ENCODE results near the gene LCN6. TPM values are rescaled to one million over a fixed set of nuclear protein-coding genes. Genes with fewer than 3 reads are reported as not detected.
"Not testable (repeated sequence)": the region's sequence is repeated elsewhere in the genome, so short reads cannot be mapped to it uniquely, and the experiment has no call there.

LCN6 gene
- total RNA-seq, 2 experiments from 2014 or later: not detected

DNA sequence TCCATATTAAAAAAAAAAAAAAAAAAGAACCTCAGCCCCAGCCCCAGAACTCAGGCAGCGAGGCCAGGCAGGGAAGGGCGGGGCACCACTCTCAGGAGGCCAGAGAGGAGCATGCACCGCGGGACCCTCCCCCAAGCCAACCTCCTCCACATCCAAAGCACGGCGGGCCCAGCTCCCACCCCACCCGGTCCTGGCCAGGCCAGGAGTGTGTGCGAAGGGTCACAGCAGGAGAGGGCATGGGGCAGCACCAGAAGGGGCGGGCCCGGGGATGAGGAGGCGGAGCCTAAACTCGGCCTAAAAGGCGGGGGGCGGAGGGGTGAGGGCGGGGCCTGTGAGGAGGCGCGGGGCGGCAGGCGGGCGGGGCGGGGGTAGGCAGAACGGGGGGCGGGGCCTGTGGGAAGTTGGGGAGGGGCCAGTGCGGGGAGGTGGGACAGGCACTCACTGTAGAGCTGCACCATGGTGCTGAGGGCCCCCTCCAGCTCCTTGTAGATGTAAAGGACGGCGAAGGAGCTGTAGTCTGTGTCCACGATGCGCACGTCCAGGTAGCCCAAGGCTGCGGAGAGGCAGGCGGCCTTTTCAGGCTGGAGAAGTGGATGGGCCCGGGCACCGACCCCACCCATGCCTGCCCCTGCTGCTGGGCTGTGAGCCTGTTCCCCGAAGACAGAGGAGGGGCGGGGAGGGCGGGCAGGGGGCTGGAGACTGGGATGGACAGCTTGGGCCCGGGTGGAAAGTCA lies 14.8 kb upstream of the LCN6 start:
- Mint-ChIP-seq H3K36me3 (ENCODE audit: low read depth) (no peaks in the 10 kb centered on the region), H3K27ac (no peak overlapping the region), H3K9me3 (no peaks in the 10 kb centered on the region), H3K4me3 (no peak overlapping the region), H3K27me3 (ENCODE audit: low read depth) (peaks cover 19% of the 10 kb centered on the region), H3K4me1 (ENCODE audit: low read depth) (peaks cover 12% of the 10 kb centered on the region)
- DNase-seq: peak; percentile 32
- CTCF ChIA-PET: interaction anchor here (0.8 kb wide), 1 partner anchor 27 kb away, joined by 3 read pairs; the partner anchor contains the start of gene TMEM141
- intact Hi-C loops (cut with micrococcal nuclease): no loop called here

GRCh38 chr9:136762221-136762691 lies 13.9 kb upstream of the LCN6 start:
- H3K36me3 Mint-ChIP-seq (ENCODE audit: low read depth): no peaks in the 10 kb centered on the region
- no peak for DNase-seq
- no peak overlapping the region for H3K27ac Mint-ChIP-seq
- peaks cover 9% of the 10 kb centered on the region for H3K4me1 Mint-ChIP-seq (ENCODE audit: low read depth)
- intact Hi-C loops (cut with micrococcal nuclease): no loop called here
- CTCF ChIA-PET: interaction anchor here (1.2 kb wide), 1 partner anchor 21 kb away, joined by 3 read pairs; no protein-coding TSS in a partner anchor
- peaks cover 14% of the 10 kb centered on the region for H3K27me3 Mint-ChIP-seq (ENCODE audit: low read depth)
- H3K9me3 Mint-ChIP-seq: no peaks in the 10 kb centered on the region
- no peak overlapping the region for H3K4me3 Mint-ChIP-seq

- intact Hi-C loops (cut with micrococcal nuclease): no loop called here
- Mint-ChIP-seq H3K27ac (no peak overlapping the region), H3K4me1 (ENCODE audit: low read depth) (peaks cover 2% of the 10 kb centered on the region), H3K9me3 (no peaks in the 10 kb centered on the region), H3K27me3 (ENCODE audit: low read depth) (peaks cover 10% of the 10 kb centered on the region), H3K4me3 (no peak overlapping the region), H3K36me3 (ENCODE audit: low read depth) (no peaks in the 10 kb centered on the region)
- CTCF ChIA-PET: interaction anchor here (1.1 to 1.2 kb wide), 2 partner anchors 22 to 32 kb away, joined by 3 read pairs; no protein-coding TSS in a partner anchor
- no peak for DNase-seq
These were observed 13.2 kb upstream of the LCN6 start for GRCh38 chr9:136761545-136761981.

- peak; percentile 48 for DNase-seq
- H3K9me3 Mint-ChIP-seq; H3K27ac Mint-ChIP-seq; intact Hi-C loops (cut with micrococcal nuclease); H3K36me3 Mint-ChIP-seq (ENCODE audit: low read depth); H3K4me3 Mint-ChIP-seq; H3K4me1 Mint-ChIP-seq (ENCODE audit: low read depth): not testable (repeated sequence)
- peaks cover 14% of the 10 kb centered on the region for H3K27me3 Mint-ChIP-seq (ENCODE audit: low read depth)
- CTCF ChIA-PET: interaction anchor here (1.1 to 1.2 kb wide), 2 partner anchors 23 to 32 kb away, joined by 3 read pairs; no protein-coding TSS in a partner anchor
These were observed 12.7 kb upstream of the LCN6 start for GRCh38 chr9:136760834-136761544.

GRCh38 chr9:136760424-136760823 lies 12.1 kb upstream of the LCN6 start:
- Mint-ChIP-seq H3K4me1 (ENCODE audit: low read depth) (no peaks in the 10 kb centered on the region), H3K27ac (no peak overlapping the region), H3K27me3 (ENCODE audit: low read depth) (peaks cover 16% of the 10 kb centered on the region), H3K4me3 (no peak overlapping the region), H3K36me3 (ENCODE audit: low read depth) (no peaks in the 10 kb centered on the region), H3K9me3 (peaks cover 10% of the 10 kb centered on the region)
- DNase-seq: no peak
- CTCF ChIA-PET: no interaction called here
- intact Hi-C loops (cut with micrococcal nuclease): no loop called here

DNA sequence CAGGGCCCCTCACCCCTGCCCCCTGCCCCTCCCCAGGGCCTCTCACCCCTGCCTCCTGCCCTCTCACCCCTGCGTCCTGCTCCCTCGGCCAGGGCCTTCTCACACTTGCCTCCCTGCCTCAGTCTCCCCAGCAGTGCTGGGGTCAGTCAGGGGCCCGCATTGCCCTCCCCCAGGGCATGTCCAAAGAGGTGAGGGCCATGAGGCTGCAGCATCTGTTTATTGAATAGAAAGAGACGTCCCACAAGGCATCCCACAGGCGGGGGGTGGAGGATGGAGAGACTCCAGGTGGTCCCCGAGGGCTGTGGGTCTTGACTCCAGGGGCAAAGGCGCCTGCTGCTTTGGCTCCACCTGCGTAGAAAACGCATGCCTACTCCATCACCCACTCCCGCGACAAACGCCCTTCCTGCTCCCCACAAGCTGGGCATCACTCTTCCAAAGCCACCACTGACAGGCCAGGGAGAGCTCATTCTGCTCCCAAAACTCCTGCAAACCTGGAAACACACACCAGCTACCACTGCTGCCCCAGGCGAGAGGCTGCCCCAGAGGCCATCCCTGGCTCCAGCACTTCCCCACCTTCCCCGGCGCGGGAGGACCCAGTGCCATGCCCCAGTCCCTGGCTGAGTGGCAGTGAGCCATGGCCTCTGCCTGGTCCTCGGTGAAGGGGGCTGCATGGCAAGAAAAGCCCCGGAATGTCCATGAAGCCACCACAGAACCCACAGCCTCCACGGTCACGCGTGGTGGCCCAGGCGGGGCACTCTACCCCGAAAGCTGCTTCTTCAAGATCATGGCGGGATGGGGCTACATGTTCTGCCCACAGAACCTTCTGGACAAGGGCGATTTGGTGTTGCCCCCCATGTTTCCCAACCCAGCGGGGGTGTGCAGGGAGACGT lies 11.4 kb upstream of the LCN6 start:
- DNase-seq: no peak
- Mint-ChIP-seq H3K36me3 (ENCODE audit: low read depth) (no peaks in the 10 kb centered on the region), H3K9me3 (peaks cover 10% of the 10 kb centered on the region), H3K27me3 (ENCODE audit: low read depth) (peaks cover 15% of the 10 kb centered on the region), H3K27ac (no peak overlapping the region), H3K4me1 (ENCODE audit: low read depth) (no peaks in the 10 kb centered on the region), H3K4me3 (no peak overlapping the region)
- CTCF ChIA-PET: interaction anchor here (0.6 to 1.1 kb wide), 2 partner anchors 9 to 467 kb away, joined by 3 read pairs; no protein-coding TSS in a partner anchor
- intact Hi-C loops (cut with micrococcal nuclease): no loop called here

DNA sequence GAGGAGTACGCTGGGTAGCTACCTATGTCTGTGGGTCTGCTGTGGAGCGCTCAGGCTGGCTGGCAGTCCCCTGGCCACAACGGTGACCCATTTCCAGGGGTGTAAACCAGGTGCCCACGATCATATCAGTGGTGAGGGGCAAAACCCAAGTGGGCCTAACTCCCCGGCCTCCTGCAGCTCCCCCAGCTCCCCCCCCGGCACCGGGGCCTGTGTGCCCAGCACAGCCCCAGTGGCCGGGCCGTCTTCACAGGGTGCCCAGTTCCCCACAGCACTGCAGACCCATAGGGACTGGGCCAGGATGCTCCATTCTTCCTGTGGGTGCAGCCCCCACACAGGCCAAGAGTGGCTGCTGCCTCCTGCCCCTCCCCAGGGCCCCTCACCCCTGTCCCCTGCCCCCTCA lies 10.7 kb upstream of the LCN6 start:
- H3K27ac Mint-ChIP-seq: no peak overlapping the region
- no peak for DNase-seq
- no peak overlapping the region for H3K4me3 Mint-ChIP-seq
- peaks cover 10% of the 10 kb centered on the region for H3K9me3 Mint-ChIP-seq
- H3K4me1 Mint-ChIP-seq (ENCODE audit: low read depth): no peaks in the 10 kb centered on the region
- peaks cover 15% of the 10 kb centered on the region for H3K27me3 Mint-ChIP-seq (ENCODE audit: low read depth)
- intact Hi-C loops (cut with micrococcal nuclease): no loop called here
- H3K36me3 Mint-ChIP-seq (ENCODE audit: low read depth): no peaks in the 10 kb centered on the region
- CTCF ChIA-PET: interaction anchor here (0.7 to 2.3 kb wide), 6 partner anchors 8 to 58 kb away, joined by 3 to 14 read pairs (median 5); partner anchors contain the start of gene LCN10

GRCh38 chr9:136757751-136758140 lies 9.4 kb upstream of the LCN6 start:
- H3K9me3 Mint-ChIP-seq: peaks cover 13% of the 10 kb centered on the region

GRCh38 chr9:136757328-136757727 lies 9.0 kb upstream of the LCN6 start:
- Mint-ChIP-seq H3K4me1 (ENCODE audit: low read depth) (no peaks in the 10 kb centered on the region), H3K9me3 (peaks cover 17% of the 10 kb centered on the region), H3K27me3 (ENCODE audit: low read depth) (peaks cover 17% of the 10 kb centered on the region), H3K4me3 (no peak overlapping the region), H3K27ac (no peak overlapping the region), H3K36me3 (ENCODE audit: low read depth) (peaks cover 4% of the 10 kb centered on the region)
- DNase-seq: no peak
- intact Hi-C loops (cut with micrococcal nuclease): no loop called here
- CTCF ChIA-PET: interaction anchor here (0.6 to 2.3 kb wide), 6 partner anchors 9 to 161 kb away, joined by 3 to 14 read pairs (median 4); partner anchors contain the start of gene LCN10

More at GRCh38 chr9:136757751-136758140, 9.4 kb upstream of the LCN6 start:
- H3K27ac Mint-ChIP-seq: no peak overlapping the region
- no peak for DNase-seq
- no peak overlapping the region for H3K4me3 Mint-ChIP-seq
- no peaks in the 10 kb centered on the region for H3K36me3 Mint-ChIP-seq (ENCODE audit: low read depth)
- no peaks in the 10 kb centered on the region for H3K4me1 Mint-ChIP-seq (ENCODE audit: low read depth)
- CTCF ChIA-PET: interaction anchor here (0.6 to 2.3 kb wide), 7 partner anchors 9 to 161 kb away, joined by 3 to 14 read pairs (median 4); partner anchors contain the start of gene LCN10
- intact Hi-C loops (cut with micrococcal nuclease): no loop called here
- peaks cover 15% of the 10 kb centered on the region for H3K27me3 Mint-ChIP-seq (ENCODE audit: low read depth)

DNA sequence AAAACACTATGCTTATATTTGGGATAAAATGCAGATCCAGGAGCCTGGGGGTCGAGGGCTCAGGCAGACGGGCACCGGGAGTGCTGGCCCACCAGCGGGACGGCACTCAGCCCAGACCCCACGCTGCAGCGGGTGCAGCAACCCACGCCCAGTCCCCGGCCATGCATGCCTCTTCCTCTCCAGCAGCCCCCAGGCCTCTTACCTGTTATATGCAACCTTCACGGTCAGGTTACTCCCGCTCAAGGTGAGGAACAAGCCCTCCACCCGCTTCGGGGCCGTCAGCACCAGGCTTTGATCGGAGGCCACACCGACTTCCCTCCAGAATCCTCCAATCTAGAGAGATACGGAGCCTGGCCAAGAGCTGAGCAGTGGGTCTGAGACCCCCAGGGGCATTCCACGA lies 8.5 kb upstream of the LCN6 start:
- Mint-ChIP-seq H3K4me3 (no peak overlapping the region), H3K27me3 (ENCODE audit: low read depth) (peaks cover 22% of the 10 kb centered on the region), H3K36me3 (ENCODE audit: low read depth) (peaks cover 5% of the 10 kb centered on the region)

DNA sequence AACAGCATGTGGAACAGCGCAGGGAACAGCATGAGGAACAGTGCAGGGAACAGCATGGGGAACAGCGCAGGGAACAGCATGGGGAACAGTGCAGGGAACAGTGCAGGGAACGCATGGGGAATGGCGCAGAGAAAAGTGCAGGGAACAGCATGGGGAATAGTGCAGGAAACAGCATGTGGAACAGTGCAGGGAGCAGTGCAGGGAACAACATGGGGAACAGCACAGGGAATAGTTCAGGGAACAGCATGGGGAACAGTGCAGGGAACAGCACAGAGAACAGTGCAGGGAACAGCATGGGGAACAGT lies 7.8 kb upstream of the LCN6 start:
- Mint-ChIP-seq H3K9me3 (peaks cover 28% of the 10 kb centered on the region), H3K4me1 (ENCODE audit: low read depth) (peaks cover under 1% of the 10 kb centered on the region), H3K27ac (no peak overlapping the region), H3K4me3 (no peak overlapping the region), H3K36me3 (ENCODE audit: low read depth) (peaks cover 8% of the 10 kb centered on the region), H3K27me3 (ENCODE audit: low read depth) (peaks cover 20% of the 10 kb centered on the region)
- intact Hi-C loops (cut with micrococcal nuclease): no loop called here
- no peak for DNase-seq
- CTCF ChIA-PET: no interaction called here

More for the DNA sequence above, 8.5 kb upstream of the LCN6 start:
- Mint-ChIP-seq H3K4me1 (ENCODE audit: low read depth) (no peaks in the 10 kb centered on the region), H3K27ac (no peak overlapping the region), H3K9me3 (peaks cover 22% of the 10 kb centered on the region)
- CTCF ChIA-PET: interaction anchor here (2.3 kb wide), 1 partner anchor 15 kb away, joined by 14 read pairs; the partner anchor contains the start of gene LCN10
- DNase-seq: no peak
- intact Hi-C loops (cut with micrococcal nuclease): no loop called here

All from activated naive CD4-positive, alpha-beta T cell treated with anti-CD3 and anti-CD28 coated beads for 36 hours (primary cell).